EL (cell line): ENCODE data around the gene CFAP20DC.
A peak's percentile ranks its signal among the peaks of the same experiment; 100 is the strongest.
"Not testable (repeated sequence)": the region's sequence is repeated elsewhere in the genome, so short reads cannot be mapped to it uniquely, and the experiment has no call there.

Source experiments
- DNase-seq: peaks from one replicate; pipeline ENCODE4 v3.0.0-alpha.2; 2016

The CFAP20DC gene

GRCh38 chr3:59016930-59017616, 32.8 kb downstream of the CFAP20DC start:
- DNase-seq, result no peak

- DNase-seq, result no peak
These were observed 36.2 kb downstream of the CFAP20DC start for GRCh38 chr3:59013611-59014010.

- no peak for DNase-seq
These were observed 42.9 kb downstream of the CFAP20DC start for GRCh38 chr3:59006634-59007517.

- no peak for DNase-seq
These were observed 48.1 kb downstream of the CFAP20DC start for GRCh38 chr3:59001675-59002074.

- no peak for DNase-seq
These were observed 50.1 kb downstream of the CFAP20DC start for GRCh38 chr3:58999774-59000160.

- DNase-seq, result no peak
These were observed 50.6 kb downstream of the CFAP20DC start for GRCh38 chr3:58999134-58999773.

- DNase-seq, result peak; percentile 95
These were observed 51.2 kb downstream of the CFAP20DC start for GRCh38 chr3:58998476-58999117.

- no peak for DNase-seq
These were observed 53.1 kb downstream of the CFAP20DC start for GRCh38 chr3:58996730-58997129.

- DNase-seq, result peak; percentile 63
These were observed 55.0 kb downstream of the CFAP20DC start for GRCh38 chr3:58994746-58995330.

- DNase-seq, result no peak
These were observed 56.3 kb downstream of the CFAP20DC start for GRCh38 chr3:58993547-58993946.

- no peak for DNase-seq
These were observed 58.2 kb downstream of the CFAP20DC start for GRCh38 chr3:58991623-58992022.

- peak; percentile 26 for DNase-seq
These were observed 58.8 kb downstream of the CFAP20DC start for GRCh38 chr3:58991026-58991425.

GRCh38 chr3:58989955-58990354, 59.9 kb downstream of the CFAP20DC start:
- no peak for DNase-seq

- DNase-seq, result peak; percentile 63
These were observed 60.7 kb downstream of the CFAP20DC start for GRCh38 chr3:58989163-58989562.

- DNase-seq, result no peak
These were observed 61.8 kb downstream of the CFAP20DC start for GRCh38 chr3:58988041-58988440.

GRCh38 chr3:58986654-58987053, 63.2 kb downstream of the CFAP20DC start:
- DNase-seq, result no peak

GRCh38 chr3:58979840-58980239, 70.0 kb downstream of the CFAP20DC start:
- no peak for DNase-seq

- peak; percentile 61 for DNase-seq
These were observed 76.0 kb downstream of the CFAP20DC start for GRCh38 chr3:58973796-58974195.

GRCh38 chr3:58967866-58968265, 82.0 kb downstream of the CFAP20DC start:
- not testable (repeated sequence) for DNase-seq

- peak; percentile 7 for DNase-seq
These were observed 84.0 kb downstream of the CFAP20DC start for GRCh38 chr3:58965865-58966264.

GRCh38 chr3:58963928-58964503, 85.8 kb downstream of the CFAP20DC start:
- DNase-seq, result no peak

- DNase-seq, result peak; percentile 23
These were observed 87.0 kb downstream of the CFAP20DC start for GRCh38 chr3:58962816-58963215.
